HG02623 (cell line): ENCODE results near the gene C1orf53.
"Not testable (repeated sequence)": the region's sequence is repeated elsewhere in the genome, so short reads cannot be mapped to it uniquely, and the experiment has no call there.

Experiments
- ATAC-seq: cut with Tn5 transposase; IDR thresholded peaks from one replicate; pipeline ENCODE4 v1.9.1; 2021; ENCODE audit warnings: moderate library complexity; ENCODE audit not compliant: unreplicated experiment

C1orf53 gene

GRCh38 chr1:197902454-197903195 lies at the start of gene C1orf53:
Gene C1orf53, plus strand, starts transcription at chr1:197902630. Its CDS starts 20 bp downstream, at chr1:197902650.
- peak; percentile 96 for ATAC-seq

- not testable (repeated sequence) for ATAC-seq
These were observed 46.7 kb upstream of the C1orf53 start for GRCh38 chr1:197855751-197856150.

- ATAC-seq: no peak
These were observed 45.0 kb upstream of the C1orf53 start for GRCh38 chr1:197857477-197857876.

GRCh38 chr1:197859024-197859423 lies 43.4 kb upstream of the C1orf53 start:
- no peak for ATAC-seq

GRCh38 chr1:197862221-197862620 lies 40.2 kb upstream of the C1orf53 start:
- no peak for ATAC-seq

GRCh38 chr1:197862671-197863070 lies 39.8 kb upstream of the C1orf53 start:
- no peak for ATAC-seq

- no peak for ATAC-seq
These were observed 36.6 kb upstream of the C1orf53 start for GRCh38 chr1:197865809-197866208.

- ATAC-seq: peak; percentile 88
These were observed 33.5 kb upstream of the C1orf53 start for GRCh38 chr1:197868751-197869489.

- ATAC-seq: no peak
These were observed 32.8 kb upstream of the C1orf53 start for GRCh38 chr1:197869490-197870077.

GRCh38 chr1:197876894-197877293 lies 25.5 kb upstream of the C1orf53 start:
- no peak for ATAC-seq

GRCh38 chr1:197880385-197880784 lies 22.0 kb upstream of the C1orf53 start:
- ATAC-seq: not testable (repeated sequence)

GRCh38 chr1:197882241-197882640 lies 20.2 kb upstream of the C1orf53 start:
- ATAC-seq: not testable (repeated sequence)

- ATAC-seq: no peak
These were observed 18.3 kb upstream of the C1orf53 start for GRCh38 chr1:197884173-197884572.

GRCh38 chr1:197890936-197891335 lies 11.5 kb upstream of the C1orf53 start:
- no peak for ATAC-seq

- no peak for ATAC-seq
These were observed 9.7 kb upstream of the C1orf53 start for GRCh38 chr1:197892684-197893083.

- no peak for ATAC-seq
These were observed 6.1 kb upstream of the C1orf53 start for GRCh38 chr1:197896301-197896700.

- ATAC-seq: no peak
These were observed 3.4 kb upstream of the C1orf53 start for GRCh38 chr1:197899037-197899436.

GRCh38 chr1:197902131-197902453 lies 338 bp upstream of the C1orf53 start:
- no peak for ATAC-seq

- no peak for ATAC-seq
These were observed 725 bp downstream of the C1orf53 start for GRCh38 chr1:197903196-197903514.

- ATAC-seq: no peak
These were observed 1.8 kb downstream of the C1orf53 start for GRCh38 chr1:197904126-197904787.

GRCh38 chr1:197905699-197906351 lies 3.4 kb downstream of the C1orf53 start:
- ATAC-seq: no peak
